Muscle layer of duodenum (tissue), 2 donors: ENCODE data around the gene C3orf20.

Source experiments
- H3K27ac ChIP-seq: one replicate; pipeline ENCODE4 v1.7.0; 2013; ENCODE audit warnings: mild to moderate bottlenecking, low read length
- H3K27me3 ChIP-seq: one replicate; pipeline ENCODE4 v1.7.0; 2013; ENCODE audit warnings: low read depth, mild to moderate bottlenecking, control low read depth, low read length
- H3K36me3 ChIP-seq, 2 donors: one replicate each; pipeline ENCODE4 v1.7.0; 2013; ENCODE audit warnings: low read length in 2 of 2, control low read depth in 1 of 2, mild to moderate bottlenecking in 1 of 2; ENCODE audit not compliant: insufficient read depth in 2 of 2, control insufficient read depth in 1 of 2
- H3K4me1 ChIP-seq, 2 donors: one replicate each; pipeline ENCODE4 v1.7.0; 2013; ENCODE audit warnings: low read length in 2 of 2, mild to moderate bottlenecking in 2 of 2, control low read depth in 1 of 2, moderate library complexity in 1 of 2; ENCODE audit not compliant: insufficient read depth in 2 of 2, control insufficient read depth in 1 of 2
- H3K4me3 ChIP-seq, 2 donors: one replicate each; pipeline ENCODE4 v1.7.0; 2013; ENCODE audit warnings: low read length in 2 of 2, low read depth in 1 of 2, mild to moderate bottlenecking in 1 of 2
- H3K9me3 ChIP-seq, 2 donors: one replicate each; pipeline ENCODE4 v1.7.0; 2013; ENCODE audit warnings: low read length in 2 of 2, control low read depth in 1 of 2, mild to moderate bottlenecking in 1 of 2; ENCODE audit not compliant: control insufficient read depth in 1 of 2
- donor health status: healthy.

Gene C3orf20

DNA sequence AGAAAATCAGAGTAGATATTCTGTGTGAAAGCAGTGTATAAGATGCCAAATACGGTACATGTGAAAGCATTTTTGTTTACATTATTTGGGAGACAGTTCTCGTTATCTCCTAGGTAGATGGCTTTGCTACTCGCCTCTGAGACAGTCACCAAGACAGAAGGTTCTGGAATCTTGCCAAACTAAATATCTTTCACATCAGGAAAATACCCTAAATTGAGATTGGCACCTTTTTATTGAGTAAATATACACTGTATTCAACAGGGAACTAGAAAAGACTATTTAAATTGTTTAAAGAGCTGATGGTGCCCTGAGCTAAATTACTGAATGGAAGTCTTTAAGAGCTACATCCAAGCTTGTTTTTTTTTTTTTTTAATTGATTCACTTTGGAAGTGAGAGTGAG lies 147.2 kb downstream of the C3orf20 start:
- Histone ChIP-seq H3K27me3 (no peaks in the 10 kb centered on the region), H3K9me3 (no peaks in the 10 kb centered on the region), H3K36me3 (peaks cover 0 to 7% of the 10 kb centered on the region in 2 donors), H3K4me1 (peaks cover 4 to 6% of the 10 kb centered on the region in 2 donors), H3K27ac (no peak overlapping the region), H3K4me3 (no peak overlapping the region)
